Gastrocnemius medialis (tissue), 4 donors: Measurements from ENCODE around the gene PRKCE.

Experiments used
- CTCF ChIP-seq, 5 experiments: fragments of 450-650 bp in 3 of 5; fragments of 200-600 bp in 2 of 5; sonication (generic) in 2 of 5; IDR thresholded peaks in 4 of 5; conservative IDR thresholded peaks in 1 of 5; 1 replicate in 4 of 5; 2 replicates in 1 of 5; pipeline ENCODE4 v1.5.1; 2016 to 2019; ENCODE audit warnings: antibody characterized with exemption in 5 of 5, mild to moderate bottlenecking in 3 of 5, moderate library complexity in 3 of 5
- POLR2A ChIP-seq, 2 donors: fragments of 450-650 bp; IDR thresholded peaks; one replicate each; pipeline ENCODE4 v1.6.1; 2017; ENCODE audit warnings: antibody characterized with exemption in 2 of 2, mild to moderate bottlenecking in 2 of 2, moderate library complexity in 2 of 2

- TF ChIP-seq CTCF (IDR thresholded peaks at IDR 0.05 in 4 of 5, conservative IDR thresholded peaks at IDR 0.05 in 1 of 5): no peak
- no peak for TF ChIP-seq POLR2A (IDR thresholded peaks at IDR 0.05)
These were observed 419.6 kb downstream of the PRKCE start for GRCh38 chr2:46071074-46071473.
